ENCODE results near the gene RRP7A.
"Not testable (repeated sequence)": the region's sequence is repeated elsewhere in the genome, so short reads cannot be mapped to it uniquely, and the experiment has no call there.

RRP7A gene

DNA sequence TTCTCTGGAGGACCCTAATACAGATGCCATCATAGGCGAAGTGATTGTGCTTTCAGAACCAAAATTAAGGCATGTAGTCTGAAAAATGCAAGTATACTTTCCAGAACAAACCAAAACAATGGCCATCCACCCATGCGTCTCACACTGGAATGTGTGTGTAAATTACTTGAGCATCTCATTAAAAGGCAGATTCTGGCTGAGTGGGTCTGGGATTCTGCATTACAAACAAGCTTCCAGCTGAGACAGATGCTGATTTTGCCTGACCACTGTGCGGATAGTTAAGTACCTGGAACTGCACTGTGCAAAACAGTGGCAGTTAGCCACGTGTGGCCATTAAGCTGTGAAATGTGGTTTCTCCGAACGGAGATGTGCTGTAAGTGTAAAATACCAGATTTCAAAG lies 26.2 kb downstream of the RRP7A start:
- DNase-seq, result no peak

DNA sequence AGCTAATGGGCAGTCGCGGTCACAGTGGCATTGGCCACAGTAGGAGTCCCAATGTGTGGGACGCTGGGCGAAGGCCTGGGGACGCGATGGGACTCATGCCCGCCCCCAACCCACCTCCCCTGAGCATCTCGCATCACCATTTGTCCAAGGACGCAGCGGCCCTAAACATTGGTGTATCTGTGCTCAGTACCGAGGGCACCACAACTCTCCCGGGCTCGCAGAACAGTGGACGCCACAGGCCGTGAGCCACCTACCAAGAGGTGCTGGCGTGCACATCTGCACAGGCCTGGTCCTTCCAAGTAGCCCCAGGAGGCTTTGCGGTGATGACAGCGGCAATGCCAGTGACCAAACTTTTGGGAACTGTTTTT lies 27.3 kb downstream of the RRP7A start:
- DNase-seq, result no peak

DNA sequence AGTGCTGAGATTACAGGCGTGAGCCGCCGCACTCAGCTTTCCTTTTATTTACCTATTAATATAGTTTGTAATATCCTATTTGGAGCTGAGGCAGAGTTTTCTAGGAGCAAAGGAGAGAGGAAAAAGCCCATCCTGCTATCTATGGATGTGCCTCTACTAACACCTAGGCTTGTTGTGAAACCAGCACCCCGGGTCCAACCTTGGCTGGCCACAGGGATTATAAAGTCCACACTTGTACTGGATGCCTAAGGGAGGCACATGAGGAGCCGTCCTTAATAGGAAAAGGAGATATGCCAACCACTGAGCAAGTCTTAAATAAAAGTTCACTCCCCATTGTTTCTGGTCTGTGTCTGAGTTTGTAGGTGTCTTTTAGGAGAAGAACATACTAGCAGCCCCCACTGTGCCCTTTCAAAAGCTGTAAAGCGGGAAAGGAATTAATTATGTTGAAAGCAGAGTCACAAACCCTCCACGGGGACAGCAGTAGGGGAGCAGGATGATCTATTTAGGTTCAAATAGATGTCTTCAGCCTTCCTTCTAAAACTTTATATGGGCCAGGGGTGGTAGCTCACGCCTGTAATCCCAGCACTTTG lies 29.3 kb downstream of the RRP7A start:
- DNase-seq, result no peak

DNA sequence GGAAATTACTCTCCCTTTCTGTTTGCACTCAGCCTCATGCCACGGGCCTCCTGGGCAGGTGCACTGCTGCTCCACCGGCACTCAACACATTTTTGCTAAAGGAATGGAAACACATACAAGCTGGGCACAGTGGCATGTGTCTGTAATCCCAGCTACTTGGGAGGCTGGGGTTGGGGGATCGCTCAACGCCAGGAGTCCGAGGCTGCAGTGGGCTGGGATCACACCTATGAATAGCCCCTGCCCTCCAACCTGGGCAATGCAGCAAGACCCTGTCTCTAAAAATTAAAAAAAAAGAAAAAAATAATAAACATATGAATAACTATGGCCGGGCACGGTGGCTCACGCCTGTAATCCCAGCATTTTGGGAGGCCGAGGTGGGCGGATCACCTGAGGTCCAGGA lies 30.6 kb downstream of the RRP7A start:
- no peak for DNase-seq

DNA sequence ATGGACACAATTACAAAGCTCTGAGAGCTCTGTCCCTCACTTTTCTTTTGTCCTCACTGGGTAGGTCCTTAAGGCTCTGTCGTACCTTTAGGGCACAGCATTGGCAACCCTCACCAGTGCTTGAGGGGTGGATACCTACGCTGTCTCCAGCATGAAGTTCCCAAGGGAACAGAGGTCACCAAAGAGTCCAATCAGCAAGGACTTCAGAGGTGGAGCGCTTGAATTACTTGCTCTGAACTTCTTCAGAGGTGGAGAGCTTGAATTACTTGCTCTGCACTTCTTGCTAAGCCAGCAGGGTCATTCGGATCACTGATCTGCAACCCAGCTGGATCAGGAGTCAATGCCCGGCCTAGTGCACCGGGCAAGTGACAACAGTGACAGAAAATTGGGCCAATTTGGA lies 35.1 kb downstream of the RRP7A start:
- DNase-seq, result no peak

DNA sequence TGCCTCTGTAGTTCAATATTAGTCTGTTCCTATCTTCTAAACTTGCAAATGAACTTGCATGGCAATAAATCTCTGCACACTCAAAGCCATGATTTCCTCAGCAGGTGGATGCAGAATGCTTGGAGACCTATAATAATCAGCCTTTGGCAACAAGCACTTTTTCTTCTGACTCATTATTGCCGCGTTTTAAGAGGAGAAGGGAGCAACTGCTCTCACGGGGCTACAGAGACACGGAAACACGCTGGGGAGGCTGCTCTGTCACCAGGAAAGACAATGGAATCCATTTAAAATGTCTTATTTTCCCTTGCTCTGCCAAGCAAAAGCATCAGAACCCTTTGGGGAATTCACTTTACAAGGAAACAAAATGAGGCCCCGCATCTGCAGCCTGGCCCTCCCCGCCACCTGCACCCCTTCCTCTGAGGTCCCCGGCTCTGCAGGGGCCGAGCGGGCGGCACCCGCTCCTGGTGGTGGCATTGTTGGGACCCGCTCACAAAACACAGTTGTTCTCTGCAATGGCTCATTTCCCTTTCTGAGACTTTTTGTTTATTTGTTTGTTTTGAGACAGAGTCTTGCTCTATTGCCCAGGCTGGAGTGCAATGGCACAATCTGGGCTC lies 35.9 kb downstream of the RRP7A start:
- DNase-seq, result not testable (repeated sequence)

DNA sequence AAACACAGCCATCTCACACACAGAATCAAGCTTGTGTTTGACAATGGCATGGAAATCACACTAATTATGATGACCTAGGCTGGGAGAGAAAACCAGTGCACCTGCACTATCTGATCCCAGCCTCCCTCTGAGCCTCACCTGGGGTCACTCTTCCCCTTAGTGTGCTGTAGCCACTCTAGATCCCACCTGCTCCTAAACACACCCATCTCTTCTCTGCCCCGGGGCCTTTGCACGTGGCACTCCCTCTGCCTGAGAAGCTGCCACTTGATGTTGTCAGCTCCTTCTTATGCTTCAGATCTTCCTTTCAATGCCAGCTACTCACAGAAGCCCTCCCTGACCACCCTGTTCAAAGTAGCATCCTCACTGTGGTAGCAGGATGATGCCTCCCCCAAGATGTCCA lies 44.5 kb downstream of the RRP7A start:
- DNase-seq, result no peak

DNA sequence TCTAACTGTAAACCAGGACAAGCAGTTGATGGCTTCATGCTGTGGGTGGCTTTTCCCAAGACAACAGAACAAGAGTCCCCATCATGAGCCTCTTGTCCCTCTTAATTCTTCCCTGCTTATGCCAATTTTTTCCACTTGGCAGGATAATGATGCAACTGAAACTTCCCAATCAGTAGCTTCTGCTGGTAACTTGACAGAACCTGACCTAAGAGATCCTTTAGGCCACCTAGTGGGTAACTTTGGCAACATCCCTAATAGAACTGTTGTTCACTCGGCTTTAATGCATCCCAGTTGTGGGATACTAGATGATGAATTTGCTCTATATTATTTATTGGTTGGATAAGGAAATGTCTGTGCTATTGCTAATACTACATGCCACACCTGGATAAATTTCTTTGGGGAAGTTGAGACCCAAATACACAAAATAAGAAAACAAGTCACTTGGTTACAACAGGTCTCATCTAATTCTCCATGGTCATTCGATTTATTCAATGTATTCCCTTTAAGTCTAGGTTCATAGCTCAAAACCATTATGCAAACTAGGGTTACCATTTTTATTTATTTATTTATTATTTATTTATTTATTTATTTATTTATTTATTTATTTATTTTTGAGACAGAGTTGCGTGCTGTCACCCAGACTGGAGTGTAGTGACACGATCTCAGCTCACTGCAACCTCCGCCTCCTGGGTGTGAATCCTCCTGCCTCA lies 46.0 kb downstream of the RRP7A start:
- peak; percentile 60 for DNase-seq

DNA sequence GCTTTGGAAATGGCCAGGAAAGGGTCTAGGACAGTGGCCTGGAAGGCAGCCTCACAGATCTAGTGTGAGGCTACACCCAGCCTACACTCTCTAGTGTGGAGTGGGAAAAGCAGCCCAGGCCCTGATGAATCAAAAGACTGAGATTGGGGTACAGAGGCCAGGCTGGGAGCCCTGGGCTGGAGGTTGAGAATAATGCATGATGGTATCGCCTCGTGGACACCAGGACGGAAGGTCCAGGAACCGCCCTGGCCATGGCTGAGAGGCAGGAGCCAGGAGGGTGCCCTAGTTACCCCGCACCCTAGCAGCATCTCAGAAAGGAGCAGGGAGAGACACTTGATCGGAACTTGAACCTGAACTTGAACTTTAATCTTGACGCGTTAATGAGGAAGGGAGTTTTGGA lies 46.9 kb downstream of the RRP7A start:
- no peak for DNase-seq

DNA sequence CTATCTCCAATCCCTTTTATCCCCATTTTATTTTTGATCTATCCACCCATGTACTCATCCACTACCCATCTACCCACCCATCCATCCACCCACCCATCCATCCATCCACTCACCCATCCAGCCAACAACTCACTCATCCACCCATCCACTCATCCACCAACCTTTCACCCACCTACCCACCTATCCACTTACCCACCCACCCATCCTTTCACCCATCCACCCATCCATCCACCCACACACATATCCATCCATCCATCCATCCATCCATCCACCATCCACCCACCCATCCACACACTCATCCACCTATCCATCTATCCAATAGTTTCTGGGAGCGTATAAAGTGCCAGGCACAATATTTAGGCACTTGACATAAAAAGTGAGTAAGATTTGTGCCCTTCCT lies 48.2 kb downstream of the RRP7A start:
- DNase-seq, result no peak

DNA sequence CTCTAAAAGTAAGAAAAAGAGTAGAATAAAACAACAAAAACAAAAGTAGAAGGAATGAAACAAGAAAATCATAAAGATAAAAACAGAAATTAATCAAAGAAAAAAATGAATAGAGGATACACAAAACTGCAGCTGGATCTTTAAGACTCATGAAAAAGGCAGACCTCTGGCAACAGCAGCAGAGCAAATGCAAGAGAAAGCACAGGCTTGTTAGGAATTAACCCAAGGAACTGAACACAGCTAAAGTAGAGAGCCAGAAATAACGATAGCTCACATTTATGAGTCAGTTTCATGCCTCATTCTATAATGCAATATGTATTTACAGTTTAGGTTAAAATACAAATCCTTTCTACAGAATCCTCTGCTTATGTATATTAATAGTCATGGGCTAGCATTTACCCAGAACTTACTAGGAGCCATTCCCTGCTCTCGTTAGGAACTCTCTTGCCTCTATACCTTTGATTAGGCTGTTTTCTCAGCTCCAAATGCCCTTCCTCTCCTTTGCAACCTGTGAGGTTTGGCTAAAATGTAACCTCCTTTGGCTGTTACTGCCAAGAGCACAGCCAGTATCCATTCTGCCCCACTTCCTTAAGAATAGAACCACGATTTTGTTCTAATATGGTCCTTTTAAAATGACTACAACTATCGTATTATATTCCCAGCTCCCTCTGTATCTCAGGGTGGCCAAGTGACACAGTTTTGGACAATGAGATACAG lies 49.1 kb downstream of the RRP7A start:
- DNase-seq, result no peak

DNA sequence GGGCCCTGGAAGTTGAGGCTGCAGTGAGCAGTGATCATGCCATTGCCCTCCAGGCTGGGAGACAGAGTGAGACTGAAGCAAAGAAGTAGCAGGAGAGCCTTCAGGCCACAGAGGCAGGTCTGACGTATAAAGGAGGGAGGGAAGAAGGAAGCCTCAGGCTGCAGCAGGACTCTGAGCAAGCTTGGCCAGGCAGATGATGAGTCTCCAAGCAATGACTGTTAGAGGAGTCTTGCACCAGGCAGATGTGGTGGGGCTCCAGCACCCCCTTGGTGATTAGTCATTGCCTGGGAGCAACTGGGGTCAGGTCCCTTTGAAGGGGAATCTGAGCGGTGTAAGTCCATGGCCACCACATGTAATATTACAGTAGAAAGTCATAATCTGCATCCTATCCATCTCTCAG lies 50.8 kb downstream of the RRP7A start:
- DNase-seq, result no peak

DNA sequence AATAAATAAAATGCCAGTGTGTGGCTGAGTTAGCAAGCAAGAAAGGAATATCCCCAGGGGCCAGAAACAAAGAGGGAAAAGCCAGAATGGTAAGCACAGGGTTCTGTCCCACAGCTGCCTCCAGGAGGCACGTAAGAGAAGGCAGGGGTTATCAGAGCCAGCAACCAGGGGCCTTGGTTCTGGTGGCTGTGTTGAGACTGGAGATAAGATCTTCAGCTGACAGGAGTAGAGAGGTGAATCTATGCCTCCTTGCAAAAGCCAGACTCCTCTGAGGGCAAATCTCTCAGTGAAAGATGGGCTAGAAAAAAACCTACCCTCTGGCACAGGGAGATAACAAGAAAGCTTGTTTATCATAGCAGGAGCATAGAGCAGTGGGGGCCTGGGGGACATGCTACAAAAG lies 57.6 kb downstream of the RRP7A start:
- peak; percentile 89 for DNase-seq

DNA sequence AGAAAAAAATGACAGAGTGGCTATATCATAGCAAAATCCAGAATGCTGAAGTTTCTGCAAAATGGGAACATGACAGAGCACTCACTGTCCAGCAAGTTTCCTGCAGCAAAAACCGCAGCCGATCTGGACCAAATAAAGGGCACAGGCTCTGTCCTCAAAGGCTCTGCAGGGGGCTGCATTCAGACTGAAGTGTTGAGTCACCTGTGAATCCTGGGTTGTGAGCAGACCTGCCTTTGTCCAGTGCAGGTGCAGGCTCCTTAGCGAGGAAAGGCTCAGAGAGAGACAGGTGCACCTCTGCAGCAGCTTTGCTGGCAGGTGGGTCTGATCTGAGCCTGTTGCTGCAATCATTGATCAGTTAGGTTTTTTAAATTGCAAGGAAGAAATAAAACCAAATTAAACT lies 58.1 kb downstream of the RRP7A start:
- no peak for DNase-seq

Measured in hematopoietic multipotent progenitor cell treated with erythropoietin and hydrocortisone succinate and interleukin-3 and kit ligand, for 8 days (in vitro differentiated cells).